Liver (tissue), 9 donors: ENCODE data around the gene LRTM1. TPM values are rescaled to one million over a fixed set of nuclear protein-coding genes. Genes with fewer than 3 reads are reported as not detected.

ENCODE experiments used
- DNase-seq: peaks from one replicate; pipeline ENCODE4 v3.0.0-alpha.2; 2017; ENCODE audit warnings: low spot score
- H3K27ac ChIP-seq, 2 donors: one replicate each; pipeline ENCODE4 v1.7.0; 2013; ENCODE audit warnings: inconsistent platforms in 2 of 2, low read length in 2 of 2, control low read depth in 1 of 2, low read depth in 1 of 2, mild to moderate bottlenecking in 1 of 2
- H3K27me3 ChIP-seq, 4 donors: one replicate each; pipeline versions ENCODE4 v1.6.1 to v1.7.0; 2013; ENCODE audit warnings: low read length in 3 of 4, inconsistent platforms in 1 of 4, mild to moderate bottlenecking in 1 of 4, moderate library complexity in 1 of 4; ENCODE audit not compliant: control insufficient read depth in 4 of 4, insufficient read depth in 4 of 4
- H3K36me3 ChIP-seq, 4 donors: one replicate each; pipeline versions ENCODE4 v1.6.1 to v1.7.0; 2013; ENCODE audit warnings: low read length in 3 of 4, mild to moderate bottlenecking in 3 of 4, low read depth in 1 of 4, moderate library complexity in 1 of 4; ENCODE audit not compliant: control insufficient read depth in 4 of 4, insufficient read depth in 3 of 4
- H3K4me1 ChIP-seq, 4 donors: one replicate each; pipeline versions ENCODE4 v1.6.1 to v1.7.0; 2013; ENCODE audit warnings: low read length in 3 of 4, mild to moderate bottlenecking in 3 of 4, moderate library complexity in 1 of 4; ENCODE audit not compliant: control insufficient read depth in 4 of 4, insufficient read depth in 4 of 4
- H3K4me3 ChIP-seq, 3 donors: one replicate each; pipeline versions ENCODE4 v1.6.1 to v1.7.0; 2013; ENCODE audit warnings: low read length in 3 of 3, control low read depth in 1 of 3, low read depth in 1 of 3, mild to moderate bottlenecking in 1 of 3
- H3K9ac ChIP-seq, 2 donors: one replicate each; pipeline ENCODE4 v1.7.0; 2013; ENCODE audit warnings: low read length in 2 of 2, mild to moderate bottlenecking in 2 of 2, moderate library complexity in 2 of 2, control low read depth in 1 of 2, low read depth in 1 of 2
- H3K9me3 ChIP-seq, 4 donors: one replicate each; pipeline versions ENCODE4 v1.6.1 to v1.7.0; 2013; ENCODE audit warnings: low read length in 3 of 4; ENCODE audit not compliant: control insufficient read depth in 4 of 4
- EGR1 ChIP-seq, 2 donors: IDR thresholded peaks; 2 replicates each; pipeline ENCODE4 v1.6.1; 2016 to 2018; ENCODE audit warnings: antibody characterized with exemption in 2 of 2, low read depth in 2 of 2
- FOXA1 ChIP-seq: IDR thresholded peaks from 2 replicates; pipeline ENCODE4 v1.6.1; 2016; ENCODE audit warnings: antibody characterized with exemption
- FOXA2 ChIP-seq: IDR thresholded peaks from 2 replicates; pipeline ENCODE4 v1.6.1; 2016; ENCODE audit warnings: antibody characterized with exemption
- GABPA ChIP-seq, 2 donors: IDR thresholded peaks in 1 of 2; conservative IDR thresholded peaks in 1 of 2; 2 replicates each; pipeline ENCODE4 v1.6.1; 2016; ENCODE audit warnings: antibody characterized with exemption in 2 of 2, mild to moderate bottlenecking in 1 of 2, moderate library complexity in 1 of 2
- HNF4A ChIP-seq, 2 donors: conservative IDR thresholded peaks; 2 replicates each; pipeline ENCODE4 v1.6.1; 2016; ENCODE audit warnings: antibody characterized with exemption in 2 of 2, mild to moderate bottlenecking in 2 of 2
- HNF4G ChIP-seq: IDR thresholded peaks from 2 replicates; pipeline ENCODE4 v1.6.1; 2016; ENCODE audit warnings: antibody characterized with exemption
- JUND ChIP-seq, 2 donors: IDR thresholded peaks; 2 replicates each; pipeline ENCODE4 v1.6.1; 2016; ENCODE audit warnings: antibody characterized with exemption in 2 of 2
- NR2F2 ChIP-seq: IDR thresholded peaks from 2 replicates; pipeline ENCODE4 v1.6.1; 2016; ENCODE audit warnings: antibody characterized with exemption
- RAD21 ChIP-seq, 2 donors: IDR thresholded peaks; 2 replicates each; pipeline ENCODE4 v1.6.1; 2016; ENCODE audit warnings: antibody characterized with exemption in 2 of 2, mild to moderate bottlenecking in 2 of 2
- SP1 ChIP-seq: IDR thresholded peaks from 2 replicates; pipeline ENCODE4 v1.6.1; 2018; ENCODE audit warnings: antibody characterized with exemption, mild to moderate bottlenecking
- TAF1 ChIP-seq: conservative IDR thresholded peaks from 2 replicates; pipeline ENCODE4 v1.6.1; 2016; ENCODE audit warnings: antibody characterized with exemption, mild to moderate bottlenecking
- YY1 ChIP-seq: IDR thresholded peaks from 2 replicates; pipeline ENCODE4 v1.6.1; 2016; ENCODE audit warnings: antibody characterized with exemption, mild to moderate bottlenecking
- whole genome bisulfite sequencing: extraction: QIAGEN DNeasy Blood & Tissue Kit; methylation state at CpG from one replicate; pipeline ENCODE4 v1.1.7; 2013; 5-methylcytosine and 5-hydroxymethylcytosine counted together
- polyA plus RNA-seq, 2 donors: library from polyadenylated mRNA; stranded (reverse) in 1 of 2; unstranded in 1 of 2; fragments of 200-250 nt in 1 of 2; fragments of >200 nt in 1 of 2; fragmentation: Nextera tagmentation in 1 of 2; extraction: Ambion mirVana in 1 of 2; gene quantifications; one replicate each; pipeline versions ENCODE4 v1.2.1 to v1.2.3, GENCODE V29; 2013 to 2015
- total RNA-seq, 2 donors: library from RNA; depleted of rRNA; stranded (reverse); fragments of >200 nt; gene quantifications; one replicate each; pipeline ENCODE4 v1.2.3, GENCODE V29; 2014
- TF ChIP-seq, protein P1 (sequence below): IDR thresholded peaks from 2 replicates; pipeline ENCODE4 v1.6.1; 2016; ENCODE audit warnings: antibody characterized with exemption, mild to moderate bottlenecking
- TF ChIP-seq, protein P2 (sequence below): IDR thresholded peaks from 2 replicates; pipeline ENCODE4 v1.6.1; 2016; ENCODE audit warnings: antibody characterized with exemption
- TF ChIP-seq, protein P3 (sequence below): fragments of 150-350 bp; IDR thresholded peaks from 2 replicates; pipeline ENCODE4 v1.5.1; 2017; ENCODE audit warnings: improper control_type of control experiment, low read depth, low read length; ENCODE audit not compliant: missing input control
- TF ChIP-seq, protein P4 (sequence below): IDR thresholded peaks from 2 replicates; pipeline ENCODE4 v1.6.1; 2016; ENCODE audit warnings: antibody characterized with exemption
- TF ChIP-seq, protein P5 (sequence below): IDR thresholded peaks from 2 replicates; pipeline ENCODE4 v1.6.1; 2016; ENCODE audit warnings: antibody characterized with exemption
- donor health status: healthy.
- donor health status: healthy.
- donor health status: healthy.
- donor health status: healthy.
- donor health status: healthy.

LRTM1 gene
- total and polyA plus RNA-seq, 4 donors = not detected

DNA sequence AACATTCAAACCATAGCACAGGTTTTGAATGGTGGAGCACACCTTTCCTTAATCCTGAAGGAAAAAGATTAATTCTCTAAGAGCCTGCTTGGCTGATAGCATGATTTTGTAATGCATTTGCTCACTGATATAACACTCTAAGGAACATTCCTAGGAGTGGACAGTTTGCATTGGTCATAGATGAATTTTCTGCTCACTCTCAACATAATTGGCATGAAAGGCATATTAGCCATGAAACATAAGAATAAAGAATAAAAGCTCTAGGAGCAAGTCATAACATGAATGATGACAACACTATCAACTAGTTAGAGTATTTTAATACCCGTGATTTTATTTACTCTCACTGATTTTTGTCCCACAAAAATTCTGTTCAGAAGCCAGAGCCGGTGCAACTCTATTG is 34.3 kb upstream of the LRTM1 start:
- no peaks in the 10 kb centered on the region for H3K9me3 ChIP-seq
- H3K27me3 ChIP-seq = peaks cover 0 to 4% (median 0%) of the 10 kb centered on the region in 4 donors
- TF ChIP-seq, protein P1, sequence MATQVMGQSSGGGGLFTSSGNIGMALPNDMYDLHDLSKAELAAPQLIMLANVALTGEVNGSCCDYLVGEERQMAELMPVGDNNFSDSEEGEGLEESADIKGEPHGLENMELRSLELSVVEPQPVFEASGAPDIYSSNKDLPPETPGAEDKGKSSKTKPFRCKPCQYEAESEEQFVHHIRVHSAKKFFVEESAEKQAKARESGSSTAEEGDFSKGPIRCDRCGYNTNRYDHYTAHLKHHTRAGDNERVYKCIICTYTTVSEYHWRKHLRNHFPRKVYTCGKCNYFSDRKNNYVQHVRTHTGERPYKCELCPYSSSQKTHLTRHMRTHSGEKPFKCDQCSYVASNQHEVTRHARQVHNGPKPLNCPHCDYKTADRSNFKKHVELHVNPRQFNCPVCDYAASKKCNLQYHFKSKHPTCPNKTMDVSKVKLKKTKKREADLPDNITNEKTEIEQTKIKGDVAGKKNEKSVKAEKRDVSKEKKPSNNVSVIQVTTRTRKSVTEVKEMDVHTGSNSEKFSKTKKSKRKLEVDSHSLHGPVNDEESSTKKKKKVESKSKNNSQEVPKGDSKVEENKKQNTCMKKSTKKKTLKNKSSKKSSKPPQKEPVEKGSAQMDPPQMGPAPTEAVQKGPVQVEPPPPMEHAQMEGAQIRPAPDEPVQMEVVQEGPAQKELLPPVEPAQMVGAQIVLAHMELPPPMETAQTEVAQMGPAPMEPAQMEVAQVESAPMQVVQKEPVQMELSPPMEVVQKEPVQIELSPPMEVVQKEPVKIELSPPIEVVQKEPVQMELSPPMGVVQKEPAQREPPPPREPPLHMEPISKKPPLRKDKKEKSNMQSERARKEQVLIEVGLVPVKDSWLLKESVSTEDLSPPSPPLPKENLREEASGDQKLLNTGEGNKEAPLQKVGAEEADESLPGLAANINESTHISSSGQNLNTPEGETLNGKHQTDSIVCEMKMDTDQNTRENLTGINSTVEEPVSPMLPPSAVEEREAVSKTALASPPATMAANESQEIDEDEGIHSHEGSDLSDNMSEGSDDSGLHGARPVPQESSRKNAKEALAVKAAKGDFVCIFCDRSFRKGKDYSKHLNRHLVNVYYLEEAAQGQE = no peak
- TF ChIP-seq GABPA (IDR thresholded peaks at IDR 0.05 in 1 of 2, conservative IDR thresholded peaks at IDR 0.05 in 1 of 2) (no peak), HNF4G (no peak), FOXA1 (no peak)
- WGBS = 77% methylated on average over 2 of the region's 2 CpGs
- H3K36me3 ChIP-seq = no peaks in the 10 kb centered on the region
- no peak for DNase-seq
- H3K27ac ChIP-seq = no peak overlapping the region
- H3K4me3 ChIP-seq = no peak overlapping the region
- H3K4me1 ChIP-seq = no peaks in the 10 kb centered on the region
- H3K9ac ChIP-seq = no peak overlapping the region

DNA sequence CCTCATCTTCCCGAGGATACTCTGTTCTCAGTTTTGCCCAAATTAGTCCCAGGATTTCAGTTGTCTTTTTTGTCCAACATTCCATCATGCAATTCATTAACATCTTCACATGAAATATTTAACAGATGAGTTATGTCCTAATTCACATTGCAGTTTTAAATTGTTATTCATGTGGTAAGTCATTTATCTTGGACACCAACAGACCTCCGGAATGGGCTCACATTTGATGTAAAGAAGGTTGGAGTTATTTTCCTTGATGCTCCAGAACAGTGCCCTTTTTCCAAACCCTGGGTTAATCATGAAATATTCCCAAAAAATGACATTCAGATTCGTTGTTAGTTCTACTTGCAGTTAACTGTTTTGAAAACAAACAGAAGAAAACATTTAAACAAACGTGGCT is 32.8 kb upstream of the LRTM1 start:
- no peak for DNase-seq
- Histone ChIP-seq H3K36me3 (no peaks in the 10 kb centered on the region), H3K27me3 (peaks cover 0 to 4% (median 0%) of the 10 kb centered on the region in 4 donors), H3K4me3 (no peak overlapping the region), H3K9me3 (no peaks in the 10 kb centered on the region), H3K9ac (no peak overlapping the region), H3K27ac (no peak overlapping the region), H3K4me1 (no peaks in the 10 kb centered on the region)
- TF ChIP-seq, protein P2, sequence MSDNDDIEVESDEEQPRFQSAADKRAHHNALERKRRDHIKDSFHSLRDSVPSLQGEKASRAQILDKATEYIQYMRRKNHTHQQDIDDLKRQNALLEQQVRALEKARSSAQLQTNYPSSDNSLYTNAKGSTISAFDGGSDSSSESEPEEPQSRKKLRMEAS = no peak
- TF ChIP-seq EGR1 (IDR thresholded peaks at IDR 0.05; ENCODE audit: low read depth in 2 of 2) (no peak), HNF4A (conservative IDR thresholded peaks at IDR 0.05) (no peak), FOXA2 (no peak), GABPA (IDR thresholded peaks at IDR 0.05 in 1 of 2, conservative IDR thresholded peaks at IDR 0.05 in 1 of 2) (no peak), RAD21 (IDR thresholded peaks at IDR 0.05) (no peak), YY1 (no peak), SP1 (no peak), TAF1 (no peak), JUND (IDR thresholded peaks at IDR 0.05) (no peak), FOXA1 (no peak), NR2F2 (no peak)
- TF ChIP-seq, protein P3, sequence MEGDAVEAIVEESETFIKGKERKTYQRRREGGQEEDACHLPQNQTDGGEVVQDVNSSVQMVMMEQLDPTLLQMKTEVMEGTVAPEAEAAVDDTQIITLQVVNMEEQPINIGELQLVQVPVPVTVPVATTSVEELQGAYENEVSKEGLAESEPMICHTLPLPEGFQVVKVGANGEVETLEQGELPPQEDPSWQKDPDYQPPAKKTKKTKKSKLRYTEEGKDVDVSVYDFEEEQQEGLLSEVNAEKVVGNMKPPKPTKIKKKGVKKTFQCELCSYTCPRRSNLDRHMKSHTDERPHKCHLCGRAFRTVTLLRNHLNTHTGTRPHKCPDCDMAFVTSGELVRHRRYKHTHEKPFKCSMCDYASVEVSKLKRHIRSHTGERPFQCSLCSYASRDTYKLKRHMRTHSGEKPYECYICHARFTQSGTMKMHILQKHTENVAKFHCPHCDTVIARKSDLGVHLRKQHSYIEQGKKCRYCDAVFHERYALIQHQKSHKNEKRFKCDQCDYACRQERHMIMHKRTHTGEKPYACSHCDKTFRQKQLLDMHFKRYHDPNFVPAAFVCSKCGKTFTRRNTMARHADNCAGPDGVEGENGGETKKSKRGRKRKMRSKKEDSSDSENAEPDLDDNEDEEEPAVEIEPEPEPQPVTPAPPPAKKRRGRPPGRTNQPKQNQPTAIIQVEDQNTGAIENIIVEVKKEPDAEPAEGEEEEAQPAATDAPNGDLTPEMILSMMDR = no peak
- TF ChIP-seq, protein P4, sequence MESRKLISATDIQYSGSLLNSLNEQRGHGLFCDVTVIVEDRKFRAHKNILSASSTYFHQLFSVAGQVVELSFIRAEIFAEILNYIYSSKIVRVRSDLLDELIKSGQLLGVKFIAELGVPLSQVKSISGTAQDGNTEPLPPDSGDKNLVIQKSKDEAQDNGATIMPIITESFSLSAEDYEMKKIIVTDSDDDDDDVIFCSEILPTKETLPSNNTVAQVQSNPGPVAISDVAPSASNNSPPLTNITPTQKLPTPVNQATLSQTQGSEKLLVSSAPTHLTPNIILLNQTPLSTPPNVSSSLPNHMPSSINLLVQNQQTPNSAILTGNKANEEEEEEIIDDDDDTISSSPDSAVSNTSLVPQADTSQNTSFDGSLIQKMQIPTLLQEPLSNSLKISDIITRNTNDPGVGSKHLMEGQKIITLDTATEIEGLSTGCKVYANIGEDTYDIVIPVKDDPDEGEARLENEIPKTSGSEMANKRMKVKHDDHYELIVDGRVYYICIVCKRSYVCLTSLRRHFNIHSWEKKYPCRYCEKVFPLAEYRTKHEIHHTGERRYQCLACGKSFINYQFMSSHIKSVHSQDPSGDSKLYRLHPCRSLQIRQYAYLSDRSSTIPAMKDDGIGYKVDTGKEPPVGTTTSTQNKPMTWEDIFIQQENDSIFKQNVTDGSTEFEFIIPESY = no peak
- TF ChIP-seq, protein P5, sequence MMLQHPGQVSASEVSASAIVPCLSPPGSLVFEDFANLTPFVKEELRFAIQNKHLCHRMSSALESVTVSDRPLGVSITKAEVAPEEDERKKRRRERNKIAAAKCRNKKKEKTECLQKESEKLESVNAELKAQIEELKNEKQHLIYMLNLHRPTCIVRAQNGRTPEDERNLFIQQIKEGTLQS = no peak
- TF ChIP-seq, protein P1 = no peak
- 62% methylated on average over 4 of the region's 4 CpGs for WGBS
